SH-SY5Y (cell line): ENCODE measurements around the gene CCDC63.

ENCODE experiments used
- GATA2 ChIP-seq: IDR thresholded peaks from 2 replicates; pipeline ENCODE4 v1.6.1; 2011; ENCODE audit warnings: mild to moderate bottlenecking, low read depth, low read length
- GATA3 ChIP-seq: IDR thresholded peaks from 2 replicates; pipeline ENCODE4 v1.6.1; 2011; ENCODE audit warnings: low read depth, mild to moderate bottlenecking, low read length, moderate library complexity

CCDC63 gene

DNA sequence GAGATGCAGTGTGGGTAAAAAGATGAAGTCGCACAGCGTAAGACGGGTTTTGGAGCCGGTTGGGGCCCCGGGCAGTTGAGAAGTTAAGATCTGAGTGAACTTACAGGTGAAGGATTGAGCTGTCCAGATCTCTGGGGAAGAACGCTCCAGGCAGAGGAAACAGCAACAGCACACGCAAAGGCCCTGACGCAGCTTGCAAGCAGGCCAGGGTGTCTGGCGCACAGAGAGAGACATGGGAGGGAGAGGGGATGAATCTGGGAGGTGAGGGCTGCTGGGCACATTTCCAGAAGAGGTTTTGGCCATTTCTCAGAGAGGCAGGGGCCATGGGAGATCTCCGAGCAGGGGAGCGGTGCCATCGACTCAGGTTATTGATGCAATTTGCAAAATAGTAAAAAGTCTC is 42.6 kb downstream of the CCDC63 start:
- no peak for TF ChIP-seq GATA3
- no peak for TF ChIP-seq GATA2

DNA sequence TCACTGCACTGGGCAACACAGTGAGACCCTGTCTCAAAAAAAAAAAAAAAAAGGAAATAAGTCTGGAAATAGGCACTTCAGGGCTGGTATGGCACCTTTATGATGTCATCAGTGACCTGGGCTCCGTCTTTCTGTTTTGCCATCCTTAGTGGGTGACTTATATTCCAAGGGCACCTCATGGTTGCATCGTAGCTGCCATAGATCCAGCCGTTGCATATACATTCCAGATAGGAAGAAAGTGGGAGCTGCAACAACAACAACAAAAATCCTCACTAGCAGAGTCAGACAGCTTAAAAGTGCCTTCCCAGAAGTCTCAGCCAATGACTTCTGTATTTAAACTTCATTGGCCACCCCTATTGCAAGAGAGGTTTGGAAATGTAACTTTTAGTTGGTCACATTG is 47.2 kb downstream of the CCDC63 start:
- TF ChIP-seq GATA3 (no peak), GATA2 (no peak)

DNA sequence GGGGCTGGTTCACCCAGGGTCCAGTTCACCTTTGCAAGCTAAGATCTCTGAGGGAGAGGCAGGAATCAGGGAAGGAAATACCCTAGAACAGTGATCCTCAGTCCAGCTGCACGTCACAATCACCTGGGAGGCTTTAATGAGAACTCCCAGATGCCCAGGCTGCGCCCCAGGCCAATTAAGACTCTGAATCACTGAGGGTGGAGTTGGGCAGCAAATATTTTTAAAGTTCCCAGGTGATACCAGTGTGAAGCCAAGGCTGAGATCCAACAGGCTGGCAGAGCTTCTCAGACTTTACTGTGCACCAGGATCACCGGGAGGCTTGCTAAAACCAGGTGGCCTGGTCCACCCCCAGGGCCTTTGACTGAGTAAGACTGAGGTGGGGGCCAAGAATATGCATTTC is 49.8 kb downstream of the CCDC63 start:
- no peak for TF ChIP-seq GATA2
- TF ChIP-seq GATA3: no peak

DNA sequence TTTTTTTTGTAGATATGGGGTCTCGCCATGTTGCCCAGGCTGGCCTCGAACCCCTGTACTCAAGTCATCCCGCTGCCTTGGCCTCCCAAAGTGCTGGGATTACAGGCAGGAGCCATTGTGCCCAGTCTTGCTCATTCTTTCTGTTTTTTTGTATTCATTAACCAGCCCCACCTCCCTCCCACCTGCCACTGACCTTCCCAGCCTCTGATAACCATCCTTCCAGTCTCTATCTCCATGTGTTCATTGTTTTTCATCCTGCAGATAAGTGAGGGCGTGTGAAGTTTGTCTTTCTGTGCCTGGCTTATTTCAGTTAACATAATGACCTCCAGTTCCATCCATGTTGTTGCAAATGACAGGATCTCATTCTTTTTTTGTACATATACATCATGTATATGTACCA is 54.6 kb downstream of the CCDC63 start:
- TF ChIP-seq GATA2 (peak; percentile 73), GATA3 (no peak)

- TF ChIP-seq GATA3: no peak
- TF ChIP-seq GATA2: no peak
These were observed 56.7 kb downstream of the CCDC63 start for GRCh38 chr12:110903511-110903910.

GRCh38 chr12:110906083-110906482 is 59.3 kb downstream of the CCDC63 start:
- TF ChIP-seq GATA2: no peak
- TF ChIP-seq GATA3: no peak

- TF ChIP-seq GATA2 (no peak), GATA3 (no peak)
These were observed 59.7 kb downstream of the CCDC63 start for GRCh38 chr12:110906516-110906915.

DNA sequence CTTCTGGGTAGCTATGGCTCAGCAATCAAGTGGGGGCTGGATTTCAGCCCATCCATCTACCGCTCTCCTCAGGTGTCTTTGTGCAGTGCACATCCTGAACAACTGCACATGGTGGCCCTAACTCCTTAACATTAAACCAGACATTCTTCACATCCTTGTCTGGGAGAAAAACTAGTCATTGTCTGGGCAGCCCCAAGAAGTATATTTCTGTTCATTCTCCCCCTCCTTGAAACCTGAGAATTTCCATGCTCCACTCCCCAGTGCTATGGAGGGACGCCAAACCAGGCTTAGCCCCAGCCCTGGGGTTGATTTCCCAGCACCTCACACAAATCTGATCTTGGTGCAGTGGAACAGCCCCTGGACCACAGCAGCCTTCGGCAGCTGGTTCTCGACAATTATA is 60.2 kb downstream of the CCDC63 start:
- no peak for TF ChIP-seq GATA2
- no peak for TF ChIP-seq GATA3

GRCh38 chr12:110907583-110907982 is 60.8 kb downstream of the CCDC63 start:
- TF ChIP-seq GATA2 (no peak), GATA3 (no peak)

- TF ChIP-seq GATA2: no peak
- TF ChIP-seq GATA3: no peak
These were observed 61.8 kb downstream of the CCDC63 start for GRCh38 chr12:110908377-110909152.

GRCh38 chr12:110912263-110912662 is 65.5 kb downstream of the CCDC63 start:
- no peak for TF ChIP-seq GATA3
- TF ChIP-seq GATA2: no peak

- no peak for TF ChIP-seq GATA2
- TF ChIP-seq GATA3: no peak
These were observed 66.6 kb downstream of the CCDC63 start for GRCh38 chr12:110913119-110914056.

- TF ChIP-seq GATA2 (no peak), GATA3 (no peak)
These were observed 69.6 kb downstream of the CCDC63 start for GRCh38 chr12:110916295-110916875.

- TF ChIP-seq GATA3: no peak
These were observed 70.7 kb downstream of the CCDC63 start for GRCh38 chr12:110917467-110917866.
